T-helper 17 cell (primary cell): ENCODE results near the gene CREBL2. TPM values are rescaled to one million over a fixed set of nuclear protein-coding genes. Genes with fewer than 3 reads are reported as not detected.
"Not testable (repeated sequence)": the region's sequence is repeated elsewhere in the genome, so short reads cannot be mapped to it uniquely, and the experiment has no call there.

Experiments
- ATAC-seq: fragments of 150-1000 bp; cut with Tn5 transposase; 2 replicates; pipeline ENCODE4 v1.10.0; 2021; ENCODE audit warnings: mild to moderate bottlenecking, moderate library complexity
- DNase-seq, 3 donors: peaks; one replicate each; pipeline versions ENCODE4 v3.0.0 to v3.0.0-alpha.2; 2020 to 2021
- H3K9me3 ChIP-seq: one replicate; pipeline ENCODE4 v1.7.0; 2013; ENCODE audit warnings: low read length, mild to moderate bottlenecking; ENCODE audit not compliant: control insufficient read depth, poor library complexity, severe bottlenecking
- H3K27ac Mint-ChIP-seq: one replicate; pipeline ENCODE4 v1.8.0; 2022; ENCODE audit warnings: mild to moderate bottlenecking, moderate library complexity, mixed read lengths
- H3K27me3 Mint-ChIP-seq: one replicate; pipeline ENCODE4 v1.8.0; 2022; ENCODE audit warnings: mixed read lengths
- H3K36me3 Mint-ChIP-seq: one replicate; pipeline ENCODE4 v1.8.0; 2022; ENCODE audit warnings: low read depth, mixed read lengths
- H3K4me1 Mint-ChIP-seq: one replicate; pipeline ENCODE4 v1.8.0; 2022; ENCODE audit warnings: mild to moderate bottlenecking, mixed read lengths
- H3K4me3 Mint-ChIP-seq: one replicate; pipeline ENCODE4 v1.8.0; 2022; ENCODE audit warnings: mild to moderate bottlenecking, moderate library complexity, mixed read lengths
- total RNA-seq, 4 donors: library from RNA in 2 of 4; stranded (reverse) in 2 of 4; gene quantifications; one replicate each; pipeline ENCODE4 v1.2.3 and lab custom pipeline; 2022 to 2026

The CREBL2 gene
- total RNA-seq, 2 donors from 2014 or later, result 25.6 to 37.2 TPM

- H3K27me3 Mint-ChIP-seq, result no peaks in the 10 kb centered on the region
- peaks cover 14% of the 10 kb centered on the region for H3K4me1 Mint-ChIP-seq
- DNase-seq, result no peak
- no peak overlapping the region for H3K27ac Mint-ChIP-seq
- ATAC-seq, result no peak
- H3K9me3 ChIP-seq, result no peaks in the 10 kb centered on the region
- H3K4me3 Mint-ChIP-seq, result no peak overlapping the region
- H3K36me3 Mint-ChIP-seq, result no peaks in the 10 kb centered on the region
These were observed 26.4 kb upstream of the CREBL2 start for GRCh38 chr12:12585115-12585863.

GRCh38 chr12:12586879-12587675, 24.6 kb upstream of the CREBL2 start:
- Mint-ChIP-seq H3K36me3 (no peaks in the 10 kb centered on the region), H3K27me3 (no peaks in the 10 kb centered on the region)

DNA sequence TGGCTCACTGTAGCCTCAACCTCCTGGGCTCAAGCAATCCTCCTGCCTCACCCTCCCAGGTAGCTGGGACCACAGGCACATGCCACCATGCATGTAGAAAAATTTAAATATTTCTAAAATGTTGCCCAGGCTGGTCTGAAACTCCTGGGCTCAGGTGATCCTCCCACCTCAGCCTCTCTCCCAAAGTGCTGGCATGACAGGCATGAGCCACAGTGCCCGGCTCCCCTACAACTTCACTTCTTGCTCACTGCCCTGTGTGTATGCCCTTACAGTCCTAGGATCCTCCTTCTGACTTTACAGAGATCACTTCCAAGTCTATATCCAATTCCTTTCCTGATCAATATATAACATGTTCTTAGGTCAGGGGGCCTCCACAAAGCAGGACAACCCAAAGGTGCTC, 23.8 kb upstream of the CREBL2 start:
- Mint-ChIP-seq H3K27me3 (no peaks in the 10 kb centered on the region), H3K36me3 (no peaks in the 10 kb centered on the region), H3K27ac (no peak overlapping the region), H3K4me3 (no peak overlapping the region), H3K4me1 (peaks cover 6% of the 10 kb centered on the region)
- DNase-seq, result no peak
- H3K9me3 ChIP-seq, result no peaks in the 10 kb centered on the region
- no peak for ATAC-seq

More at GRCh38 chr12:12586879-12587675, 24.6 kb upstream of the CREBL2 start:
- DNase-seq (no peak), ATAC-seq (no peak)
- Mint-ChIP-seq H3K27ac (no peak overlapping the region), H3K4me1 (peaks cover 14% of the 10 kb centered on the region), H3K4me3 (no peak overlapping the region)
- H3K9me3 ChIP-seq, result no peaks in the 10 kb centered on the region

DNA sequence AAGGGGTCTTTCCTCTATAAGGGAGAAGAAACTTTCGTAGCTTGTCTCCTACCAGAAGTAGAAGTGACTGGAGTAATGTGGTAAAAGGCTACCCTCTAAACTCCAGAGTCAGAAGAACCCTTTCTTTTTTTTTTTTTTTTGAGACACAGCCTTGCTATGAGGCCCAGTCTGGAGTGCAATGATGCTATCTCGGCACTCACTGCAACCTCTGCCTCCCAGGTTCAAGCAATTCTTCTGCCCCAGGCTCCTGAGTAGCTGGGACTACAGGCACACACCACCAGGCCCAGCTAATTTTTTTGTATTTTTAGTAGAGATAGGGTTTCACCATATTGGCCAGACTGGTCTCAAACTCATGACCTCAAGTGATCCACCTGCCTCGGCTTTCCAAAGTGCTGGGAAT, 23.2 kb upstream of the CREBL2 start:
- not testable (repeated sequence) for ATAC-seq, H3K9me3 ChIP-seq, H3K36me3 Mint-ChIP-seq, H3K4me1 Mint-ChIP-seq, DNase-seq, H3K27me3 Mint-ChIP-seq, H3K27ac Mint-ChIP-seq, H3K4me3 Mint-ChIP-seq

DNA sequence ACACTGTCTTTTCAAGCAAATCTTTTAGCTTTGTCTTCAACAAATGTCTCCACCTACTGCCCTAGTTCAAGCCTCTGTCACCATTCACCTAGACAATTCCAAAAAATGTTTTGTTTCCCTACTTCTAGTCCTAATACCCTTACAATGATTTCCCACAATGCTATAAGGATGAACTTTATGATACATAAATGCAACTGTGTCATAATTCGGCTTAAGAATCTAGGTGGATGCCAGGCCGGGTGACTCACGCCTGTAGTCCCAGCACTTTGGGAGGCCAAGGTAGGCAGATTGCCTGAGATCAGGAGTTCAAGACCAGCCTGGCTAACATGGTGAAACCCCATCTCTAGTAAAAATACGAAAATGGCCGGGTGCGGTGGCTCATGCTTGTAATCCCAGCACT, 20.7 kb upstream of the CREBL2 start:
- Mint-ChIP-seq H3K4me3 (no peak overlapping the region), H3K27me3 (no peaks in the 10 kb centered on the region), H3K36me3 (no peaks in the 10 kb centered on the region), H3K27ac (no peak overlapping the region), H3K4me1 (peaks cover 3% of the 10 kb centered on the region)
- no peaks in the 10 kb centered on the region for H3K9me3 ChIP-seq
- ATAC-seq (no peak), DNase-seq (no peak)

- H3K36me3 Mint-ChIP-seq, result no peaks in the 10 kb centered on the region
- no peak for DNase-seq
- H3K4me1 Mint-ChIP-seq, result peaks cover 3% of the 10 kb centered on the region
- no peak overlapping the region for H3K27ac Mint-ChIP-seq
- H3K4me3 Mint-ChIP-seq, result peak overlapping the region; percentile 37
- no peaks in the 10 kb centered on the region for H3K9me3 ChIP-seq
- no peak for ATAC-seq
- no peaks in the 10 kb centered on the region for H3K27me3 Mint-ChIP-seq
These were observed 18.7 kb upstream of the CREBL2 start for GRCh38 chr12:12592930-12593329.

GRCh38 chr12:12595929-12596328, 15.7 kb upstream of the CREBL2 start:
- not testable (repeated sequence) for H3K4me1 Mint-ChIP-seq, H3K4me3 Mint-ChIP-seq, H3K27me3 Mint-ChIP-seq, ATAC-seq, H3K36me3 Mint-ChIP-seq, H3K9me3 ChIP-seq, DNase-seq, H3K27ac Mint-ChIP-seq

- not testable (repeated sequence) for H3K4me1 Mint-ChIP-seq, ATAC-seq, H3K27me3 Mint-ChIP-seq, DNase-seq, H3K36me3 Mint-ChIP-seq, H3K4me3 Mint-ChIP-seq, H3K9me3 ChIP-seq, H3K27ac Mint-ChIP-seq
These were observed 15.1 kb upstream of the CREBL2 start for GRCh38 chr12:12596598-12596997.

- H3K27me3 Mint-ChIP-seq, result no peaks in the 10 kb centered on the region
- no peaks in the 10 kb centered on the region for H3K36me3 Mint-ChIP-seq
- H3K4me3 Mint-ChIP-seq, result no peak overlapping the region
- DNase-seq, result no peak
- H3K4me1 Mint-ChIP-seq, result no peaks in the 10 kb centered on the region
- no peak overlapping the region for H3K27ac Mint-ChIP-seq
- H3K9me3 ChIP-seq, result no peaks in the 10 kb centered on the region
- no peak for ATAC-seq
These were observed 12.8 kb upstream of the CREBL2 start for GRCh38 chr12:12598864-12599263.

DNA sequence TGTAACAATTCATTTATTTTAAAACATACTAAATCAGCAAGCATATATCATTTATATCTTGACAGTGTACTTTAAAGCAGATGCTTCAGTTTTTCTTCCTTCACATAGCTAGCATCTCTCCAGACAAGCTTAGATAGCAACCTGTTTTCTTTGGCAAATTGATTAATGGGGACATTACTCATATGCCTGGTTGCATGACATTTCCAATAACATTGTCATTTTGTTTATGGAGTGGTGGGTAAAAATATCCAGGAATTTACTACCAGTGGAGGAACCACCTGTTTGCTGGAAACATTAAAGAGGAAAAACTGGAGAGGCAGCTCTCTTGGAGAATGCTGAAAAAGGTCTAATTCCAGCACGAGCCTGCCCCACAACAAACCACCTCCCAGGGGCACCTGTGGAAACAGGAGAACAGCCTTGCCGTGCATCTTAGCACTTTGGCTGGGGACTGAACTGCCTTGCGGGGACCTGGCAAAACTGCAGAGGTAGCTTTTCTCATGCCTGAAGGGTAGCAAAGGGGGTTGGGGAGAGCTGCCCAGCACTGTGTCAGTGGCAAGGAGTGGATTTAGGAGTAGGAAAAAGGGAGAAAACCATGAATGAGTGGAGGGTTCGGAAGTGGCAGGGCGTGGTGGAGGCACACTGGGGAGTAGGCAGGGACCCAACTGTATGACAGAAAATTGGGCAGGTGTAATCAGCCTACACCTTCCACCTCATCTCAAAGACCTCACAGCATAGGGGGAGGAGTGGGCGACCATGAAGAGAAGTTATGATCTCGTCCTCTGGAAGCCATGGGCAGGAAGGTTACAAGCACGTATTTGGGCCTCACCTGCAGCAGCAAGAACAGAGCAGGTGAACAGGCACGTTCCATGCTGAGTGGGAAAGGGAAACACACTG, 11.7 kb upstream of the CREBL2 start:
- ATAC-seq, result no peak
- no peaks in the 10 kb centered on the region for H3K4me1 Mint-ChIP-seq

DNA sequence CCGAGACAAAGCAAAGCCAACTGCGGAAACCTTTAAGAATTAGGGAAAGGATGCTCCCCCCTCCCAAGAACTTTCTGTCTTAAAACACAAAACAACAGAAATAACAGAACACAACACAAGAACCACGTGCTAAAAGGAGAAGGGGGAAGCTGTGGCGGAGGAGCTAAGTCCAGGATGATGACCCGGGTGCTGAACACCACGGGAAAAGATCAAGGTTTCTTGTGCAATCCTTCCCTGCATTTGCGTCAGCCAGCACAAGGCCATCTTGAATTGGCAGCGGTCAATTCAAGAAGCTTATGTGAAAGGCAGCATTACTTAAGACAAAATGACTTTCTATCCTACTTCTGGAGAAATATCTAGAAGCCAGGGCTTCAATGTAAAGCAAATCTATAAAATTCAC, 11.0 kb upstream of the CREBL2 start:
- no peak overlapping the region for H3K27ac Mint-ChIP-seq
- H3K9me3 ChIP-seq, result no peaks in the 10 kb centered on the region
- no peak for ATAC-seq
- H3K4me3 Mint-ChIP-seq, result no peak overlapping the region
- H3K27me3 Mint-ChIP-seq, result no peaks in the 10 kb centered on the region
- no peak for DNase-seq
- H3K36me3 Mint-ChIP-seq, result no peaks in the 10 kb centered on the region
- no peaks in the 10 kb centered on the region for H3K4me1 Mint-ChIP-seq

More for the DNA sequence above, 11.7 kb upstream of the CREBL2 start:
- H3K27ac Mint-ChIP-seq, result no peak overlapping the region
- H3K27me3 Mint-ChIP-seq, result no peaks in the 10 kb centered on the region
- H3K9me3 ChIP-seq, result no peaks in the 10 kb centered on the region
- no peaks in the 10 kb centered on the region for H3K36me3 Mint-ChIP-seq
- no peak overlapping the region for H3K4me3 Mint-ChIP-seq
- DNase-seq, result no peak

- ATAC-seq, result no peak
- no peak overlapping the region for H3K27ac Mint-ChIP-seq
- peaks cover 15% of the 10 kb centered on the region for H3K4me1 Mint-ChIP-seq
- no peaks in the 10 kb centered on the region for H3K27me3 Mint-ChIP-seq
- no peak for DNase-seq
- H3K4me3 Mint-ChIP-seq, result no peak overlapping the region
- H3K36me3 Mint-ChIP-seq, result no peaks in the 10 kb centered on the region
- no peaks in the 10 kb centered on the region for H3K9me3 ChIP-seq
These were observed 6.9 kb upstream of the CREBL2 start for GRCh38 chr12:12604740-12605139.
